ENCODE data around the gene ZER1. TPM values are rescaled to one million over a fixed set of nuclear protein-coding genes. Genes with fewer than 3 reads are reported as not detected.

ZER1 gene
- 10 to 100 TPM; 16.9 to 17.3 TPM for total RNA-seq

GRCh38 chr9:128771745-128772519 lies at the start of gene ZER1:
ZER1 (minus strand) TSS chr9:128771927; CDS start chr9:128755565, 16,362 bp downstream.
- ChIA-PET CTCF (interaction anchor here (1.2 to 1.3 kb wide), 2 partner anchors 75 to 110 kb away, joined by 3 read pairs; partner anchors contain the start of genes KYAT1 and LRRC8A), POLR2A (interaction anchor here (0.5 to 1.1 kb wide), 4 partner anchors 15 to 64 kb away, joined by 3 to 4 read pairs (median 3); partner anchors contain the start of gene TBC1D13)

- ChIA-PET CTCF (interaction anchor here (1.1 kb wide), 1 partner anchor 185 kb away, joined by 3 read pairs; no protein-coding TSS in a partner anchor), POLR2A (interaction anchor here (0.6 to 1.4 kb wide), 4 partner anchors 9 to 143 kb away, joined by 3 to 9 read pairs (median 5); partner anchors contain the start of gene ZDHHC12)
Measured at GRCh38 chr9:128820665-128821583, 49.2 kb upstream of the ZER1 start.

DNA sequence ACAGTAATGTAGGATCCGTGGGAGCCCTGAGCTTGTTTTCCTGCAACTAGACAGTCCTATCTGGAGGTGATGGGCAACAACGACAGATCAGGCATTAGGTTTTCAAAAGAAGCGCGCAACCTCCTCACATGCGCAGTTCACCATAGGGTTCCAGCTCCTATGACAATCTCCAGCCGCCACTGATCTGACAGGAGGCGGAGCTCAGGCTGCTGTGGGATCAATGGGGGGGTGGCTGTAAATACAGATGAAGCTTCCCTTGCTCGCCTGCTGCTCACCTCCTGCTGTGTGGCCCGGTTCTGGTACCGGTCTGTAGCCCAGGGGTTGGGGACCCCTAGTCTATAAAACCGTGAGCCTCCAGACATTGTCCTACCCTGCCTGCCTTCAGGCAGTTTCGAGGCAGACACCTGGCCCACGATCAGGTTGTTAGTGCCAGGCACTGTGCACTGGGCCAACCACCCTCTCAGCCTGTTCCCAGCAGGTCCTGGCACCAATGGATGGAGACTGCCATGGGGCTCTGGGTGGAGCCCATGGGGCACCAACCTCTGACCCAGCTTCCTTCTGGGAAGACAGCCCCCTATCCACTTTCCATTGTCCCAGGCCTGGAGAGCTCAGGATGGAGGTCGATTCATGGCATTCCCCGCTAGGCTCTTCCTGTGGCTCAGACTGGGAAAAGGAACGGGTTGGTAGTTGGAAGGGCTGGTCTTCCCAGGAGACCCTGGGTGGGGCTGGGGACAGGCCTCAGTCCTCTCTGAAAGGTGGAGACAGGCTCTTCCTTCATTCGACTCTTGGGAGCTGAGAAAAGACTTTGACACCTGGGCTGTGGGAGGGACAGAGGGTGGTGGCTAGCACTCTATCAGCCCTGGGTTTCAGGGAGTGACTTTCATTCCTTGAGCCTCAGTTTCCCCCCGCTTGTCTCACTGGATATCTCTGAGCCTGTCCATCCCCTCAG lies 48.3 kb upstream of the ZER1 start:
- ChIA-PET CTCF (interaction anchor here (0.6 to 1.2 kb wide), 3 partner anchors 10 to 108 kb away, joined by 3 read pairs; partner anchors contain the start of gene SPOUT1), POLR2A (interaction anchor here (0.6 to 2.6 kb wide), 5 partner anchors 8 to 144 kb away, joined by 4 to 26 read pairs (median 6); partner anchors contain the start of genes SPOUT1 and ZDHHC12)

DNA sequence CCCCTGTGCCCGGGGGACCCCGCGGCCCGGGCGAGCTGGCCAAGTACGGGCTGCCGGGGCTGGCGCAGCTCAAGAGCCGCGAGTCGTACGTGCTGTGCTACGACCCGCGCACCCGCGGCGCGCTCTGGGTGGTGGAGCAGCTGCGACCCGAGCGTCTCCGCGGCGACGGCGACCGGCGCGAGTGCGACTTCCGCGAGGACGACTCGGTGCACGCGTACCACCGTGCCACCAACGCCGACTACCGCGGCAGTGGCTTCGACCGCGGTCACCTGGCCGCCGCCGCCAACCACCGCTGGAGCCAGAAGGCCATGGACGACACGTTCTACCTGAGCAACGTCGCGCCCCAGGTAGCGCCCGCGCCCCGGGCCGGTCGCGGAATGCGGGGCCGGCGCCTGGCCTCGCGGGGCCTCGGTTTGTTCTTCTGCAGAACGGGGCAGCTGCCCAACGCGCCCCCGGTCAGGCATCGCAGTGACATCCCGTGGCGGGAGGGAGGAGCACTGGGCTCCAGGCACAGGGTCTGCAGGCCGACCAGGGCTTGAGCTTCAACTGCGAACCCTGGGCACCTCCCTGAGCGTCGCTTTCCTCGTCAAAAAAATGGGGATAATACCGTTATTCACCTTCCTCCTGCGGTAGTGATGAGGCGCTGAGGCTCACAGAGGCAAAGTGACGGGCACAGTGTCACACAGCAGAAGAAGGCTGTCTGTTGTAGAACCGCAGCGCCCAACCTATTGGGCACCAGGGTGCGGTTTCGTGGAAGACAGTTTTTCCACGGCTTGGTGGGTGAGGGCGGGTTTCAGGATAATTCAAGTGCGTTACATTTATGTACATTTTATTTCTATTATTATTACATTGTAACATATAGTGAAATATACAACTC lies 47.4 kb upstream of the ZER1 start:
- CTCF ChIA-PET, result interaction anchor here (0.8 to 1.7 kb wide), 15 partner anchors 8 to 559 kb away, joined by 3 to 13 read pairs (median 5); partner anchors contain the start of genes PKN3, SPOUT1 and ZDHHC12
- POLR2A ChIA-PET, result interaction anchor here (1.1 to 2.6 kb wide), 7 partner anchors 8 to 145 kb away, joined by 3 to 26 read pairs (median 5); partner anchors contain the start of genes SET, SPOUT1 and ZDHHC12

GRCh38 chr9:128818099-128818838 lies 46.5 kb upstream of the ZER1 start, which contains the start of gene ENDOG:
ENDOG (plus strand) TSS chr9:128818500; CDS start chr9:128818685, 185 bp downstream.
- ChIA-PET POLR2A (interaction anchor here (1.1 to 2.6 kb wide), 5 partner anchors 9 to 130 kb away, joined by 3 to 26 read pairs (median 5); partner anchors contain the start of genes SET and SPOUT1), CTCF (interaction anchor here (0.6 to 1.7 kb wide), 25 partner anchors 9 to 558 kb away, joined by 3 to 13 read pairs (median 4); partner anchors contain the start of genes PKN3, SPOUT1 and ZDHHC12)

DNA sequence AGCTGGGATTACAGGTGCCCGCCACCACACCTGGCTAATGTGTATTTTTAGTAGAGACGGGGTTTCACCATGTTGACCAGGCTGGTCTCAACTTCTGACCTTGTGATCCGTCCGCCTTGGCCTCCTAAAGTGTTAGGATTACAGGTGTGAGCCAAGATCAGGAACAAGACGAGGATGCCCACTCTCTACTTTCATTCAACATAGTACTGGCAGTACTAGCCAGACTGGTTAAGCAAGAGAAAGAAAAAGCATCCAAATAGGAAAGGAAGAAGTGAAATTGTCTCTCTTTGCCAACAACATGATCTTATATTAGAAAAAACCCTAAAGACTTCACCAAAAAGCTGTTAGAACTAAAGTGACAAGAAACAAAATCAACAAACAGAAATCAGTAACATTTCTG lies 39.1 kb upstream of the ZER1 start:
- ChIA-PET CTCF (no interaction called here), POLR2A (no interaction called here)

GRCh38 chr9:128809831-128810230 lies 38.1 kb upstream of the ZER1 start:
- POLR2A ChIA-PET, result no interaction called here

GRCh38 chr9:128809036-128809599 lies 37.4 kb upstream of the ZER1 start:
- ChIA-PET POLR2A (no interaction called here), CTCF (interaction anchor here (0.5 to 1.2 kb wide), 3 partner anchors 9 to 258 kb away, joined by 3 to 5 read pairs (median 3); partner anchors contain the start of gene ENDOG)

More at GRCh38 chr9:128809831-128810230, 38.1 kb upstream of the ZER1 start:
- CTCF ChIA-PET, result interaction anchor here (1.2 kb wide), 2 partner anchors 8 to 119 kb away, joined by 3 to 5 read pairs; partner anchors contain the start of gene ENDOG

- POLR2A ChIA-PET, result no interaction called here
- CTCF ChIA-PET, result interaction anchor here (0.5 to 1.2 kb wide), 3 partner anchors 10 to 259 kb away, joined by 3 to 5 read pairs (median 3); partner anchors contain the start of gene ENDOG
Measured at GRCh38 chr9:128808543-128808942, 36.8 kb upstream of the ZER1 start.

DNA sequence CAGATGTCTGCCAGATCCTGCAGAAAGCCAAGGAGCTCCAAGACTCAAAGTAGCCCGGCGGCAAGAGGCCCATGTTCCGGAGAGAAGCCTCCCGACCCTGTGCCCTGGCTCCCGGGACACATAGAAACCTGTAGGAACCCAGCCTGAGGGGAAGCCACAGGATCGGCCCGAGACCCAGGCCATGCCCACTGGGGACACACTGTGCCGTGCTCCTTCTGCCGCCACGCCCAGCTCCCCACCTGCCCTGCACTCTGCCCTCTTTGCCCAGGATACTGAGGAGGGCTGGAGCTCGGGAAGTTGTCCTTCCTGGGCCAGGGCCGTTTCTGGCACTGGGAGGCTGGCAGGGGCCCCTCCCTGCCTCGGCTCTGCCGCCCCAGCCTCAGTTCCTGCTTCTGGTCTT lies 36.1 kb upstream of the ZER1 start:
- ChIA-PET POLR2A (no interaction called here), CTCF (interaction anchor here (1.5 kb wide), 1 partner anchor 10 kb away, joined by 6 read pairs; the partner anchor contains the start of gene ENDOG)

DNA sequence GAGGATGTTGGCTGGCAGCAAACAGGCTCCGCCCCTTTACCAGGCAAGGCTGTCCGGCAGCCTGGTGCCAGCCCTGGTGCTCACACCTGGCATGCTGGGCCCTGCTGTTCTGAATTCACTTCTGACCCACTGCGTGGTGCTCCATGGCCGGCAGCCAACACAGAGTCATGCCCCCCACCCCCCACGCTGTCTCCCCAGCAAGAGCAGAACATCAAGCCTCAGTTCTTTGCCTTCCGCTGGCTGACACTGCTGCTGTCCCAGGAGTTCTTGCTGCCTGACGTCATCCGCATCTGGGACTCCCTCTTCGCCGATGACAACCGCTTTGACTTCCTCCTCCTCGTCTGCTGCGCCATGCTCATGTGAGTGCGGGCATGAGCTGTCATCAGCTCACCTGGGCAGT lies 33.9 kb upstream of the ZER1 start:
- ChIA-PET POLR2A (interaction anchor here (0.7 kb wide), 1 partner anchor 364 kb away, joined by 5 read pairs; no protein-coding TSS in a partner anchor), CTCF (interaction anchor here (2.2 kb wide), 1 partner anchor 12 kb away, joined by 5 read pairs; the partner anchor contains the start of gene ENDOG)

DNA sequence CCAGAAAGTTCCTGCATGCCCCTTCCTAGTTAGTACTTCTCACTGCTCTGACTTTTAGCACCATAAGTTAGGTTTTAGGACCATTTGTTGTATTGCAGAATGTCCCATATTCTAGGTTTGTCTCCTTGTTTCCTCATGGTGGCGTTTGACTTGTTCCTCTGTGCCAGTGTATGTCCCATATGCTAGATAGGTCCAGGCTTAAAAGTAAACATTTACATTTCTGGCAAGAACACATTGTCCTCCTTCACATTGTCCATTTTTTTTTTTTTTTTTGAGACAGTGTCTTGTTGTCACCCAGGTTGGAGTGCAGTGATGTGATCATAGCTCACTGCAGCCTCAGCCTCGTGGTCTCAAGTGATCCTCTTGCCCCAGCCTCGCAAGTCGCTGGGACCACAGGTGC lies 30.8 kb upstream of the ZER1 start:
- POLR2A ChIA-PET, result interaction anchor here (0.6 kb wide), 1 partner anchor 118 kb away, joined by 3 read pairs; no protein-coding TSS in a partner anchor
- CTCF ChIA-PET, result interaction anchor here (0.6 kb wide), 2 partner anchors 16 to 17 kb away, joined by 3 read pairs; no protein-coding TSS in a partner anchor

DNA sequence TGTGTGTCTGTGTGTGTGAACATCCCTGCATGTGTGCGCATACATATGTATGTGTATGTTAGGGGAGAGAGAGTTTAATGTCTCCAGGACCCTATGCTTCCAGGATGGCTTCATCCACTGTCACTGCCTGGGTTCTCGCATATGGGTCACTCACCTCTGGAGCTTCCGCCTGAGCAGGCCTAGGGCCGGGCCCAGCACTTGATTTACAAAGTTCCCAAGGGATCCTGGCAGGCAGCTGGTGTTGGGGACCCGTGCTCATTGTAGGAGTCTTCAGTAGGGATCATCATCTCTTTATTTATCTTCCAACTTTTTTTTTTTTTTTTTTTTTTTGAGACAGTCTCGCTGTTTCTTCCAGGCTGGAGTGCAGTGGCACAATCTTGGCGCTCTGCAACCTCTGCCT lies 28.3 kb upstream of the ZER1 start:
- POLR2A ChIA-PET, result interaction anchor here (0.6 kb wide), 1 partner anchor 155 kb away, joined by 8 read pairs; no protein-coding TSS in a partner anchor
- CTCF ChIA-PET, result no interaction called here

GRCh38 chr9:128798896-128799295 lies 27.2 kb upstream of the ZER1 start:
- CTCF ChIA-PET, result interaction anchor here (0.8 kb wide), 1 partner anchor 19 kb away, joined by 7 read pairs; the partner anchor contains the start of gene ENDOG
- POLR2A ChIA-PET, result no interaction called here

DNA sequence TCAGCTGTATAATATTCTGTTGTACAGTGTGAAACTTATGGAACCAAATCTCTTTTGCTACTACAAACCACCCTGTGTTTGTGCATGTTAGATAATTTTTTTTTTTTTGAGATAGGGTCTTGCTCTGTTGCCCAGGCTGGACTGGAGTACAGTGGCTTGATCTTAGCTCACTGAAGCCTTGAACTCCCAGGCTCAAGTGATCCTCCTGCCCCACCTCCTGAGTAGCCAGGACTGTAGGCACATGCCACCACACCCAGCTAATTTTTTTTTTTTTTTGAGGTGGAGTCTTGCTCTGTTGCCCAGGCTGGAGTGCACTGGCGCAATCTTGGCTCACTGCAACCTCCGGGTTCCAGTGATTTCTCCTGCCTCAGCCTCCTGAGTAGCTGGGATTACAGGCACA lies 23.2 kb upstream of the ZER1 start:
- POLR2A ChIA-PET, result interaction anchor here (0.6 kb wide), 1 partner anchor 336 kb away, joined by 4 read pairs; no protein-coding TSS in a partner anchor
- CTCF ChIA-PET, result interaction anchor here (0.6 to 0.9 kb wide), 2 partner anchors 133 to 442 kb away, joined by 3 read pairs; no protein-coding TSS in a partner anchor

Data from activated CD8-positive, alpha-beta memory T cell treated with anti-CD3 and anti-CD28 coated beads for 36 hours (primary cell).